HL-60 (cell line): Measurements from ENCODE around the gene PTCHD1.

Source experiments
- DNase-seq, 2 experiments: peaks; one replicate each; pipeline ENCODE4 v3.0.0-alpha.2; 2010 to 2020; ENCODE audit warnings: low read depth in 1 of 2, low spot score in 1 of 2
- H3K27ac ChIP-seq: fragments of 250-450 bp; sonication (Bioruptor Pico); replicated peaks from 2 replicates; pipeline ENCODE4 v1.5.1; 2020; ENCODE audit warnings: mild to moderate bottlenecking, moderate library complexity
- H3K27me3 ChIP-seq: fragments of 250-450 bp; sonication (Bioruptor Pico); 2 replicates; pipeline ENCODE4 v1.5.1; 2021; ENCODE audit warnings: mild to moderate bottlenecking, moderate library complexity; ENCODE audit not compliant: insufficient read depth, poor library complexity, severe bottlenecking
- H3K4me3 ChIP-seq: replicated peaks from 2 replicates; pipeline ENCODE4 v1.5.1; 2011; ENCODE audit warnings: mild to moderate bottlenecking, control low read depth, low read length; ENCODE audit not compliant: insufficient read depth
- CTCF ChIP-seq: IDR thresholded peaks from one replicate; pipeline ENCODE4 v1.5.1; 2011; ENCODE audit warnings: low read length, control low read depth, inconsistent platforms; ENCODE audit not compliant: insufficient read depth
- GABPA ChIP-seq: IDR thresholded peaks from 2 replicates; pipeline ENCODE4 v1.6.1; 2012; ENCODE audit warnings: low read depth
- POLR2AphosphoS5 ChIP-seq: IDR thresholded peaks from 2 replicates; pipeline ENCODE4 v1.6.1; 2012; ENCODE audit warnings: low read depth
- REST ChIP-seq: IDR thresholded peaks from 2 replicates; pipeline ENCODE4 v1.6.1; 2012; ENCODE audit warnings: low read depth; ENCODE audit not compliant: insufficient replicate concordance
- SPI1 ChIP-seq: IDR thresholded peaks from 2 replicates; pipeline ENCODE4 v1.6.1; 2012; ENCODE audit warnings: low read depth, mild to moderate bottlenecking, borderline replicate concordance

Gene PTCHD1

DNA sequence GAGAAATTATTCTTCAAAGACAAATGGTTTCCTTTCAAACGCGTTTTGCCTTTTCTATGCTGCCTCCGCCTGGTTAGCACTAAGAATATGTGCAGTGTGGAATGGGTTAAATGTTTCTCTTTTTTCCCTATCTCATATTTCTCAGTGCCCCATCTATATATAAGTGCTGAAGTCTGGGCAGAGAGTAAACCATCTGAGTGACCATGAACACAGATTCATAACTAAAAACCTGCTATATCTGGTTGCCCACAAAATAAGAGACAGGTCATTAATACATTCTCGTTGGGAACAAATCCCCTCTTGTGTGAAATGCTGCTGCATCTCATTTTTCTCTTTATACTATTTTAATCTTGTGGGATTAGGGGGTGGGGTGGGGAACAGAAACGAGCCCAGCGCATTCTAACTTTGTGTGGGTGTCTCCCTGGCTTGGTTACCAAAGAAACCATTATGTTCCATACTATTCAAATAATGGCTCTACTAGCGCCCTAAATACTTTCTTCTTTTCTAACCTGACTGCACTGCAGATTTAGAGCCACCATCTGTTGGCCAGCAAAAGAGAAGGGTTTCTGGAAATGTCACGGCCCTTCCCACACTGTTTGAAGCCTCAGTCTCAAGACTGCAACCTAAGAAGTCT lies 42.2 kb upstream of the PTCHD1 start:
- peaks cover 2% of the 10 kb centered on the region for H3K27me3 ChIP-seq
- no peak overlapping the region for H3K4me3 ChIP-seq
- H3K27ac ChIP-seq = no peak overlapping the region
- TF ChIP-seq POLR2AphosphoS5 (no peak), CTCF (no peak), GABPA (no peak), REST (no peak), SPI1 (no peak)
- no peak for DNase-seq

- Histone ChIP-seq H3K4me3 (no peak overlapping the region), H3K27ac (no peak overlapping the region), H3K27me3 (peaks cover 2% of the 10 kb centered on the region)
- no peak for DNase-seq
- no peak for TF ChIP-seq CTCF
Measured at GRCh38 chrX:23292988-23293651, 41.5 kb upstream of the PTCHD1 start.

- Histone ChIP-seq H3K4me3 (no peak overlapping the region), H3K27ac (no peak overlapping the region), H3K27me3 (no peaks in the 10 kb centered on the region)
- no peak for DNase-seq
- no peak for TF ChIP-seq REST
- TF ChIP-seq SPI1 = no peak
- no peak for TF ChIP-seq POLR2AphosphoS5
- no peak for TF ChIP-seq GABPA
- no peak for TF ChIP-seq CTCF
Measured at GRCh38 chrX:23304881-23305280, 29.8 kb upstream of the PTCHD1 start.

DNA sequence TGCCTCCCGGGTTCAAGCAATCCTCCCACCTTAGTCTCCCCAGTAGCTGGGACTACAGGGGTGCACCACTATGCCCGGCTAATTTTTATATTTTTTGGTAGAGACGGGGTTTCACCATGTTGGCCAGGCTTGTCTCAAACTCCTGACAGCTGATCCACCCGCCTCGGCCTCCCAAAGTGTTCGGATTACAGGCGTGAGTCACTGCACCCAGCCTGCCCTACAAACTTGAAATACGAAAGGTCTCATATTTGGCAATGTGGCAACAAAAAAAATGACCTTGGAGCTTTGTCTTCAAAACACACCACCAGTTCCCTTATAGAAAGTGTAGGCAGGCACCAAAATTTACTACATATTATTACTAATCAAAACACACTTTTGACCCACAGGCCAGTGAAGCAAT lies 22.9 kb upstream of the PTCHD1 start:
- no peak for TF ChIP-seq POLR2AphosphoS5
- no peak for TF ChIP-seq REST
- TF ChIP-seq CTCF = no peak
- TF ChIP-seq SPI1 = no peak
- TF ChIP-seq GABPA = no peak
- no peak overlapping the region for H3K4me3 ChIP-seq
- H3K27me3 ChIP-seq = no peaks in the 10 kb centered on the region
- no peak overlapping the region for H3K27ac ChIP-seq
- no peak for DNase-seq
